Endothelial cell of umbilical vein (primary cell): ENCODE results near the gene NTNG1. TPM values are rescaled to one million over a fixed set of nuclear protein-coding genes. Genes with fewer than 3 reads are reported as not detected.

Source experiments
- BruUV-seq: library from RNA; stranded (reverse); fragments of 400-500 nt; replicated peaks from 2 replicates; lab custom pipeline; 2021; lab: Mats Ljungman, UMichigan
- CTCF ChIA-PET: fragments of 300-600, 350-600 bp; sonication (Branson Sonifier 250); formaldehyde crosslinking; loops from one replicate; lab custom pipeline; 2021; ENCODE audit warnings: antibody characterized with exemption, inconsistent platforms; lab: Charles Lee
- POLR2A ChIA-PET: fragments of 300-600, 350-600 bp; sonication (Branson Sonifier 250); formaldehyde crosslinking; loops from one replicate; lab custom pipeline; 2021; ENCODE audit warnings: antibody characterized with exemption, inconsistent platforms; lab: Charles Lee
- DNase-seq: peaks from one replicate; pipeline ENCODE4 v3.0.0-alpha.2; 2011; ENCODE audit warnings: low read depth, low spot score
- FAIRE-seq: peaks from 2 replicates; lab custom pipeline; 2011; peaks lifted over from hg19 to GRCh38; lab: Jason Lieb, UNC
- H2AFZ ChIP-seq: 2 replicates; pipeline ENCODE4 v1.6.0; 2012; ENCODE audit warnings: low read depth, low read length, control low read depth, inconsistent platforms
- H3K27ac ChIP-seq: 2 replicates; pipeline ENCODE4 v1.5.1; 2011; ENCODE audit warnings: low read depth, mild to moderate bottlenecking, control low read depth, low read length, moderate library complexity; ENCODE audit not compliant: insufficient read depth
- H3K27me3 ChIP-seq, 2 experiments: 2 replicates each; pipeline versions ENCODE4 v1.6.0 to v1.6.1; 2011; ENCODE audit warnings: low read length in 2 of 2, mixed read lengths in 1 of 2; ENCODE audit not compliant: control insufficient read depth in 2 of 2, insufficient read depth in 2 of 2
- H3K36me3 ChIP-seq, 2 experiments: 2 replicates in 1 of 2; 3 replicates in 1 of 2; pipeline ENCODE4 v1.5.1; 2011; ENCODE audit warnings: low read length in 2 of 2, mild to moderate bottlenecking in 1 of 2, moderate library complexity in 1 of 2; ENCODE audit not compliant: control insufficient read depth in 2 of 2, insufficient read depth in 2 of 2; ENCODE audit errors: extremely low read depth in 1 of 2
- H3K4me1 ChIP-seq: 3 replicates; pipeline ENCODE4 v1.5.1; 2011; ENCODE audit warnings: mild to moderate bottlenecking, low read length; ENCODE audit not compliant: control insufficient read depth, insufficient read depth; ENCODE audit errors: extremely low read depth
- H3K4me2 ChIP-seq: 2 replicates; pipeline ENCODE4 v1.6.1; 2011; ENCODE audit warnings: low read length, control low read depth, mixed read lengths; ENCODE audit not compliant: insufficient read depth
- H3K4me3 ChIP-seq, 3 experiments: fragments of 200-600 bp in 1 of 3; sonication (generic), shearing (Covaris generic) in 1 of 3; replicated peaks in 1 of 3; 2 replicates each; pipeline ENCODE4 v1.5.1; 2011 to 2016; ENCODE audit warnings: control low read depth in 3 of 3, low read length in 3 of 3, mild to moderate bottlenecking in 2 of 3, inconsistent platforms in 1 of 3, low read depth in 1 of 3, moderate library complexity in 1 of 3; ENCODE audit not compliant: insufficient read depth in 1 of 3
- H3K79me2 ChIP-seq: 2 replicates; pipeline ENCODE4 v1.6.0; 2012; ENCODE audit warnings: low read length, inconsistent platforms; ENCODE audit not compliant: control insufficient read depth, insufficient read depth
- H3K9ac ChIP-seq: replicated peaks from 2 replicates; pipeline ENCODE3; 2011; ENCODE audit warnings: low read length, control low read depth; ENCODE audit not compliant: insufficient read depth; ENCODE audit errors: extremely low read depth
- H3K9me1 ChIP-seq: replicated peaks from 3 replicates; pipeline ENCODE4 v1.6.0; 2011; ENCODE audit warnings: mild to moderate bottlenecking, low read length; ENCODE audit not compliant: control insufficient read depth, insufficient read depth; ENCODE audit errors: extremely low read depth
- H3K9me3 ChIP-seq: replicated peaks from 2 replicates; pipeline ENCODE4 v1.5.1; 2012; ENCODE audit warnings: low read length, inconsistent platforms; ENCODE audit not compliant: control insufficient read depth, insufficient read depth
- H4K20me1 ChIP-seq: replicated peaks from 2 replicates; pipeline ENCODE3; 2011; ENCODE audit warnings: mild to moderate bottlenecking, low read length; ENCODE audit not compliant: control insufficient read depth, insufficient read depth; ENCODE audit errors: extremely low read depth
- CTCF ChIP-seq, 2 donors: IDR thresholded peaks; 1 replicate in 1 of 2; 2 replicates in 1 of 2; pipeline ENCODE4 v1.5.1; 2011; ENCODE audit warnings: low read length in 2 of 2, mild to moderate bottlenecking in 2 of 2, moderate library complexity in 2 of 2, control low read depth in 1 of 2, inconsistent platforms in 1 of 2, low read depth in 1 of 2; ENCODE audit not compliant: insufficient read depth in 1 of 2; ENCODE audit errors: extremely low read depth in 1 of 2
- EZH2 ChIP-seq: IDR thresholded peaks from 2 replicates; pipeline ENCODE4 v1.6.1; 2012; ENCODE audit warnings: borderline replicate concordance, low read depth, mild to moderate bottlenecking, moderate library complexity, low read length, inconsistent platforms; ENCODE audit not compliant: severe bottlenecking
- FOS ChIP-seq: IDR thresholded peaks from 2 replicates; pipeline ENCODE4 v1.6.1; 2011; ENCODE audit warnings: mild to moderate bottlenecking, low read length, moderate library complexity, borderline replicate concordance; ENCODE audit not compliant: insufficient read depth
- GATA2 ChIP-seq: IDR thresholded peaks from 2 replicates; pipeline ENCODE4 v1.7.0; 2011; ENCODE audit warnings: low read depth, mild to moderate bottlenecking, moderate library complexity, mixed read lengths, low read length; ENCODE audit not compliant: insufficient read length, insufficient read depth
- JUN ChIP-seq: IDR thresholded peaks from 2 replicates; pipeline ENCODE4 v1.6.1; 2011; ENCODE audit warnings: borderline replicate concordance, low read depth; ENCODE audit not compliant: insufficient read length, insufficient read depth
- MYC ChIP-seq: IDR thresholded peaks from one replicate; pipeline ENCODE4 v1.6.1; 2011; ENCODE audit warnings: mild to moderate bottlenecking, low read depth, low read length
- POLR2A ChIP-seq: IDR thresholded peaks from 2 replicates; pipeline ENCODE4 v1.6.1; 2012; ENCODE audit warnings: low read depth, mild to moderate bottlenecking, control low read depth, low read length
- POLR2AphosphoS5 ChIP-seq: IDR thresholded peaks from 2 replicates; pipeline ENCODE4 v1.6.1; 2012; ENCODE audit warnings: low read depth, mild to moderate bottlenecking, control low read depth, low read length, moderate library complexity; ENCODE audit not compliant: insufficient read depth
- dilution Hi-C: fragments of 300-500 bp; cut with MboI; formaldehyde crosslinking; loops from one replicate; pipeline ENCODE4 v1.15.0; 2019; ENCODE audit warnings: low sequenced_read_pairs; ENCODE audit not compliant: extremely low pct_ligation_motif_present
- intact Hi-C: fragments of 100-400 bp; cut with micrococcal nuclease; formaldehyde crosslinking; loops from one replicate; pipeline ENCODE4 v1.10.0; 2022
- polyA plus RNA-seq, 4 experiments: library from polyadenylated mRNA; depleted of rRNA in 3 of 4; stranded (reverse) in 3 of 4; unstranded in 1 of 4; fragments of >200 nt; gene quantifications; 2 replicates each; pipeline versions ENCODE4 v1.2.1 to v1.2.3, GENCODE V29; 2011 to 2012; ENCODE audit warnings: missing spikeins in 1 of 4
- total RNA-seq: library from RNA; stranded (reverse); gene quantifications from 2 replicates; pipeline ENCODE4 v1.2.3, GENCODE V29; 2021
- TF ChIP-seq, protein P1 (sequence below): IDR thresholded peaks from 2 replicates; pipeline ENCODE4 v1.6.1; 2011; ENCODE audit not compliant: insufficient read depth, insufficient read length

NTNG1 gene
- total and polyA plus RNA-seq, 2 donors (not counting 3 experiments of a cell fraction or from before 2014, with no cell fraction given) = not detected

- intact Hi-C loops = no loop called here
- no peak overlapping the region for H2AFZ ChIP-seq
- H3K4me1 ChIP-seq = no peaks in the 10 kb centered on the region
- H3K36me3 ChIP-seq = no peaks in the 10 kb centered on the region
- H4K20me1 ChIP-seq = no peaks in the 10 kb centered on the region
- H3K27me3 ChIP-seq = no peaks in the 10 kb centered on the region
- no peaks in the 10 kb centered on the region for H3K9me3 ChIP-seq
- H3K9me1 ChIP-seq = no peaks in the 10 kb centered on the region
- FAIRE-seq (no peak), DNase-seq (no peak)
- no TSS peak for BruUV-seq
- TF ChIP-seq CTCF (IDR thresholded peaks at IDR 0.05; ENCODE audit: extremely low read depth in 1 of 2, insufficient read depth in 1 of 2, low read depth in 1 of 2, low read length in 2 of 2) (no peak), POLR2AphosphoS5 (no peak), JUN (no peak), EZH2 (no peak)
- TF ChIP-seq, protein P1, sequence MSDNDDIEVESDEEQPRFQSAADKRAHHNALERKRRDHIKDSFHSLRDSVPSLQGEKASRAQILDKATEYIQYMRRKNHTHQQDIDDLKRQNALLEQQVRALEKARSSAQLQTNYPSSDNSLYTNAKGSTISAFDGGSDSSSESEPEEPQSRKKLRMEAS = no peak
- no peaks in the 10 kb centered on the region for H3K79me2 ChIP-seq
- H3K9ac ChIP-seq = no peak overlapping the region
- H3K4me2 ChIP-seq = no peak overlapping the region
- dilution Hi-C loops = no loop called here
- CTCF ChIA-PET = no interaction called here
- no peak overlapping the region for H3K27ac ChIP-seq
- no peak overlapping the region for H3K4me3 ChIP-seq
- POLR2A ChIA-PET = no interaction called here
Observed at GRCh38 chr1:107151295-107151694, 10.5 kb downstream of the NTNG1 start.

- H3K9me1 ChIP-seq = no peaks in the 10 kb centered on the region
- no peak overlapping the region for H2AFZ ChIP-seq
- no peak overlapping the region for H3K27ac ChIP-seq
- TF ChIP-seq CTCF (IDR thresholded peaks at IDR 0.05; ENCODE audit: extremely low read depth in 1 of 2, insufficient read depth in 1 of 2, low read depth in 1 of 2, low read length in 2 of 2) (no peak), POLR2A (no peak), FOS (no peak), JUN (no peak), POLR2AphosphoS5 (no peak), EZH2 (no peak), MYC (no peak), GATA2 (no peak)
- TF ChIP-seq, protein P1 = no peak
- ChIA-PET CTCF (no interaction called here), POLR2A (no interaction called here)
- no peaks in the 10 kb centered on the region for H3K79me2 ChIP-seq
- intact Hi-C loops = no loop called here
- BruUV-seq = no TSS peak
- no peak overlapping the region for H3K4me2 ChIP-seq
- no peaks in the 10 kb centered on the region for H3K36me3 ChIP-seq
- DNase-seq (no peak), FAIRE-seq (no peak)
- no peak overlapping the region for H3K9ac ChIP-seq
- no peaks in the 10 kb centered on the region for H3K27me3 ChIP-seq
- H3K4me3 ChIP-seq = no peak overlapping the region
- dilution Hi-C loops = no loop called here
- no peaks in the 10 kb centered on the region for H3K4me1 ChIP-seq
- H4K20me1 ChIP-seq = no peaks in the 10 kb centered on the region
- no peaks in the 10 kb centered on the region for H3K9me3 ChIP-seq
Observed at GRCh38 chr1:107152395-107152794, 11.6 kb downstream of the NTNG1 start.
